Upper lobe of left lung (tissue), 6 donors: ENCODE results near the gene VCP. TPM values are rescaled to one million over a fixed set of nuclear protein-coding genes. Genes with fewer than 3 reads are reported as not detected.

Experiments used
- ATAC-seq, 2 donors: fragments of 200-7000 bp; cut with Tn5 transposase; one replicate each; pipeline ENCODE4 v1.9.1; 2022; ENCODE audit warnings: mild to moderate bottlenecking in 2 of 2, moderate library complexity in 2 of 2; ENCODE audit not compliant: low FRiP score in 2 of 2
- DNase-seq, 2 donors: peaks; one replicate each; pipeline ENCODE4 v3.0.0-alpha.2; 2019 to 2020
- H3K27ac ChIP-seq, 4 donors: fragments of 200-600 bp; sonication (generic); one replicate each; pipeline ENCODE4 v1.5.1; 2016 to 2019
- H3K27me3 ChIP-seq, 4 donors: fragments of 200-600 bp; sonication (generic); one replicate each; pipeline ENCODE4 v1.5.1; 2017 to 2019
- H3K36me3 ChIP-seq, 4 donors: fragments of 200-600 bp; sonication (generic); one replicate each; pipeline ENCODE4 v1.5.1; 2016 to 2019
- H3K4me1 ChIP-seq, 4 donors: fragments of 200-600 bp; sonication (generic); one replicate each; pipeline ENCODE4 v1.5.1; 2018 to 2019
- H3K4me3 ChIP-seq, 4 donors: fragments of 200-600 bp; sonication (generic); one replicate each; pipeline ENCODE4 v1.5.1; 2017 to 2019; ENCODE audit warnings: mild to moderate bottlenecking in 2 of 4, moderate library complexity in 1 of 4
- H3K9me3 ChIP-seq, 4 donors: fragments of 200-600 bp; sonication (generic); one replicate each; pipeline ENCODE4 v1.5.1; 2018 to 2019
- EP300 ChIP-seq, 4 donors: sonication (generic); formaldehyde crosslinking; IDR thresholded peaks; one replicate each; pipeline ENCODE4 v1.5.1; 2017; ENCODE audit warnings: antibody characterized with exemption in 4 of 4, control low read depth in 2 of 4
- POLR2A ChIP-seq, 4 donors: fragments of 450-650 bp; IDR thresholded peaks; one replicate each; pipeline ENCODE4 v1.5.1; 2016 to 2017; ENCODE audit warnings: antibody characterized with exemption in 4 of 4, mild to moderate bottlenecking in 2 of 4
- POLR2AphosphoS5 ChIP-seq, 2 donors: sonication (generic); formaldehyde crosslinking; IDR thresholded peaks; one replicate each; pipeline ENCODE4 v1.5.1; 2017; ENCODE audit warnings: antibody characterized with exemption in 2 of 2
- WGBS, 2 donors: methylation state at CpG; one replicate each; pipeline ENCODE4 v1.1.5; 2017 to 2018; 5-methylcytosine and 5-hydroxymethylcytosine counted together
- total RNA-seq, 6 donors: library from RNA; depleted of rRNA in 4 of 6; stranded (reverse); fragments of >200 nt in 4 of 6; gene quantifications; one replicate each; pipeline versions ENCODE4 v1.1.0 to v1.2.1, GENCODE V29; 2016 to 2021
- TF ChIP-seq, protein P1 (sequence below), 6 experiments: fragments of 450-650 bp in 4 of 6; fragments of 200-600 bp in 2 of 6; sonication (generic) in 2 of 6; IDR thresholded peaks; one replicate each; pipeline ENCODE4 v1.5.1; 2016 to 2019; ENCODE audit warnings: antibody characterized with exemption in 6 of 6
- donor health status: DM: no; HTN: no; CAD: no; lungs with moderate emphysema.
- donor health status: DM: no; HTN: yes; CAD: no; lungs with severe emphysema.

The VCP gene
- total RNA-seq, 6 donors from 2014 or later = 170 to 215 (median 189) TPM

DNA sequence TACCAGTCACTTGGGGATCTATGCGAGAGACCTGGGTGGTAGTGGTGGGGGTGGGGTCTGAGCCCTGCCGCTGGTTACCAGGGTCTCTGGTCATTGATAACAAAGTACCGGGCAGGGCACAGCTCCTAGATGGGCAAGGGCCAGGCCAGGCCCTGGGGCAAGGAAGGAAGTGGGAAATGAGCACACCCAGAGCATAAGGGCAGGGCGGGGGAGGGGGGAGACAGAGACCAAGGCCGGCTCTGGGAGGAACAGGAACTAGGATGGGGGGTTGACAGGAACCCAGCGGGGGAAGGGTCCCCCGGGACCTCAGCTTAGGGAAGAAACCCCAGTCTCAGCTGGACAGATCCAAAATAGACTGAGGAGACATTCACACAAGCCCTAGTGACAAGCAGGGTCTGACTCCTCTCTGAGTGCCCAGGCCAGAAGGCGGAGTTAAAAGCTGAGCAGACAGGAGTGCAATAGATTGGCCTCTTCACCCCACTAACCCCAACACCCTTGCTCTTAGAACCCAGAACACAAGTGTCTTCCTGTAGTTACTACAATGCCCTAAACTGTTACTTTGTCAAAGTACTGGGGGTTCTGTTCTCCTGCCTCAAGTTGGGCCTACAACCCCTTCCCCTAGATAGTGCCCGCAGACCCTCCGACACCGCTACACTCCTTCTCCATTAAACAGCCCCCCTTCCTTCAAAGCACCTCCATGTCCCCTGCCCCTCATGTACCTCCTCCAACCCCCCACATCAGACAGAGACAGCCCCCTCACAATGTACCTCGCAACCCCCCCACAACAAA, 42.6 kb upstream of the VCP start:
- Histone ChIP-seq H3K9me3 (no peaks in the 10 kb centered on the region), H3K27me3 (no peaks in the 10 kb centered on the region), H3K27ac (peak overlapping the region; percentile 88 to 98 (median 94)), H3K36me3 (no peaks in the 10 kb centered on the region), H3K4me3 (peak overlapping the region; percentile 43 to 81 (median 64)), H3K4me1 (peaks cover 50 to 65% (median 56%) of the 10 kb centered on the region in 4 donors)
- WGBS, 2 donors = 10 to 15% methylated on average over 11 to 12 of the region's 12 CpGs
- TF ChIP-seq, protein P1, sequence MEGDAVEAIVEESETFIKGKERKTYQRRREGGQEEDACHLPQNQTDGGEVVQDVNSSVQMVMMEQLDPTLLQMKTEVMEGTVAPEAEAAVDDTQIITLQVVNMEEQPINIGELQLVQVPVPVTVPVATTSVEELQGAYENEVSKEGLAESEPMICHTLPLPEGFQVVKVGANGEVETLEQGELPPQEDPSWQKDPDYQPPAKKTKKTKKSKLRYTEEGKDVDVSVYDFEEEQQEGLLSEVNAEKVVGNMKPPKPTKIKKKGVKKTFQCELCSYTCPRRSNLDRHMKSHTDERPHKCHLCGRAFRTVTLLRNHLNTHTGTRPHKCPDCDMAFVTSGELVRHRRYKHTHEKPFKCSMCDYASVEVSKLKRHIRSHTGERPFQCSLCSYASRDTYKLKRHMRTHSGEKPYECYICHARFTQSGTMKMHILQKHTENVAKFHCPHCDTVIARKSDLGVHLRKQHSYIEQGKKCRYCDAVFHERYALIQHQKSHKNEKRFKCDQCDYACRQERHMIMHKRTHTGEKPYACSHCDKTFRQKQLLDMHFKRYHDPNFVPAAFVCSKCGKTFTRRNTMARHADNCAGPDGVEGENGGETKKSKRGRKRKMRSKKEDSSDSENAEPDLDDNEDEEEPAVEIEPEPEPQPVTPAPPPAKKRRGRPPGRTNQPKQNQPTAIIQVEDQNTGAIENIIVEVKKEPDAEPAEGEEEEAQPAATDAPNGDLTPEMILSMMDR (IDR thresholded peaks at IDR 0.05) = no peak
- TF ChIP-seq EP300 (IDR thresholded peaks at IDR 0.05) (no peak), POLR2AphosphoS5 (IDR thresholded peaks at IDR 0.05) (peak; percentile 33 to 54), POLR2A (IDR thresholded peaks at IDR 0.05) (peak in 1 of 4 donors; percentile 50)
- peak in 1 of 2 donors; percentile 83 for DNase-seq
- peak; percentile 26 to 29 for ATAC-seq

DNA sequence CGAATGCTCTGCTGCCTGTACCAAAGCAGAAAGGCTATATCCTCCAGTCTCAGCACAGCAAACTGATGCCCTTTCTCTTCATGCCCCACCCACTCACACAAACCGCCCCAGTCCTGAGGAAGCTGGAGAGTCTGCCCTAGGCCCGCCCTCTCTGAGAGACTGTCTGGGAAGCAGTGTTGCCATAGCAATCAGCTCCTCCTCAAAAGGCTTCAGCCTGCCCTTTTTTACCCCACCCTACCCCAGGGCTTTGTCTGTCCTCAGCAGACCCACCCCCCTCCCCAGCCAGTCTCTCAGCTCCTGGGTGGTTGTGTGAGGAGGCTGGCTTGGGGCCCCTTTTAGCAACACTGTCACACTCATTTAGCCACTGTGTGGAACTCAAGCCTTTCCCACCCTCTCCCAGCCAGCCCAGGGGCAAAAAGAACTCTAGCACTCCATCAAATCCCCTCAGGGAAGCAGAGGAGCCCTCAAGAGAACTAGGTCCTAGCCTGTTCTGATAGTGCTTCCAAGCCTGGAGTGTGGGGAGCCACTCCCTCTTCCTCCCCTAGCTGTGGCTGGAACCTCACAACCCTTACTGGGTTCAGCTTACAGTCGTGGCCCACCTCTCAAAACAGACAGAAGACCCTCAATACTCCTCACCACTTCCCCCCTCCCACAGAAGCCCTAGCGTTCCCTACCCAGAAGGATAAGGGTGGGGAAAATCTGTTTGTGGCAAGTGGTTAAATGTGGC, 41.9 kb upstream of the VCP start:
- Histone ChIP-seq H3K4me1 (peaks cover 54 to 72% (median 63%) of the 10 kb centered on the region in 4 donors), H3K27ac (peak overlapping the region; percentile 88 to 98 (median 94)), H3K4me3 (peak overlapping the region; percentile 43 to 81 (median 64)), H3K27me3 (no peaks in the 10 kb centered on the region), H3K9me3 (no peaks in the 10 kb centered on the region), H3K36me3 (no peaks in the 10 kb centered on the region)
- 0 to 6% methylated on average over 2 to 5 of the region's 5 CpGs for WGBS, 2 donors
- DNase-seq (peak in 1 of 2 donors; percentile 93), ATAC-seq (peak; percentile 21 to 65)
- peak in 1 of 2 donors; percentile 40 for TF ChIP-seq POLR2AphosphoS5 (IDR thresholded peaks at IDR 0.05)
- TF ChIP-seq EP300 (IDR thresholded peaks at IDR 0.05) = no peak

DNA sequence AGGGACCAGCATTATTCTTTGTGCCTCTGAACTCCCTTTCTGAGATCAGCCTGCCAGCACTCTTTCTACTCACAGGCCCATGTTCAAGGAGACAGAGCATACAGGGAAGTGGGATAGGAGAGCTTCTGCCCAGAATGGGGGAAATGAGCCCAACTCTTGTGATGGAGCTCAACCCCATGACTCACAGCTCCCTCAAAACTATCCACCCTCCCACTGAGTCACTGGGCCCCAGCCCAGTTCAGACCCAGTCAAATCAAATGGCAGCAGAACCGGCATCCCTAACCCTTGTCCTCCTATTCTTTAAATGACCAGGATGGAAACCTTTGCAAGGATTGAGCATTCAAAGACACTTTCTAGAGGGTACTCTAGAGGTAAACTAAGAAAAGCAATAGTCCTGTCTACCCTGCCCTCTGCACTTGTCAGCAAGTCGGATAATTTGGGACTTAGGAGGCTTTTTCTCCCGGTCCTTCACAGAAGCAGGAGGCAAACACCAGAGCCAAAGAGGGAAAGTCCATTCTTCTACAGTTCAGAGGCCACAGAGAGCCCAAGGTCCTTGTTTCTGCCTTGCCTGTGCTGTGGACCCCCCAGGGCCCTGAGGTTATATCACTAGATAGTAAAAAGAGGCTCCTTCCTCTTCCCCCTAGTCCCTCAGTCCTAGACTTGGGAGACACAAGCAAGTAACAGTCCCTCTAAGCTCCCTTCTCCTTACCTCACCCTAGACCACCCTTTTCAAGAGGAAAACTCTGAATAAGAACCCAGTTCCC, 40.0 kb upstream of the VCP start:
- Histone ChIP-seq H3K4me3 (peak overlapping the region in 1 of 4 donors; percentile 87), H3K27ac (peak overlapping the region; percentile 85 to 98 (median 94)), H3K9me3 (no peaks in the 10 kb centered on the region), H3K36me3 (peaks cover 2 to 18% (median 13%) of the 10 kb centered on the region in 4 donors), H3K4me1 (peaks cover 54 to 76% (median 63%) of the 10 kb centered on the region in 4 donors), H3K27me3 (no peaks in the 10 kb centered on the region)
- DNase-seq (peak in 1 of 2 donors; percentile 69), ATAC-seq (peak in 1 of 2 donors; percentile 33)
- WGBS, 2 donors = 78 to 82% methylated on average over 3 of the region's 3 CpGs
- TF ChIP-seq POLR2AphosphoS5 (IDR thresholded peaks at IDR 0.05) = peak; percentile 11 to 15
- TF ChIP-seq, protein P1 (IDR thresholded peaks at IDR 0.05) = no peak
- TF ChIP-seq POLR2A (IDR thresholded peaks at IDR 0.05) = no peak
- TF ChIP-seq EP300 (IDR thresholded peaks at IDR 0.05) = no peak

DNA sequence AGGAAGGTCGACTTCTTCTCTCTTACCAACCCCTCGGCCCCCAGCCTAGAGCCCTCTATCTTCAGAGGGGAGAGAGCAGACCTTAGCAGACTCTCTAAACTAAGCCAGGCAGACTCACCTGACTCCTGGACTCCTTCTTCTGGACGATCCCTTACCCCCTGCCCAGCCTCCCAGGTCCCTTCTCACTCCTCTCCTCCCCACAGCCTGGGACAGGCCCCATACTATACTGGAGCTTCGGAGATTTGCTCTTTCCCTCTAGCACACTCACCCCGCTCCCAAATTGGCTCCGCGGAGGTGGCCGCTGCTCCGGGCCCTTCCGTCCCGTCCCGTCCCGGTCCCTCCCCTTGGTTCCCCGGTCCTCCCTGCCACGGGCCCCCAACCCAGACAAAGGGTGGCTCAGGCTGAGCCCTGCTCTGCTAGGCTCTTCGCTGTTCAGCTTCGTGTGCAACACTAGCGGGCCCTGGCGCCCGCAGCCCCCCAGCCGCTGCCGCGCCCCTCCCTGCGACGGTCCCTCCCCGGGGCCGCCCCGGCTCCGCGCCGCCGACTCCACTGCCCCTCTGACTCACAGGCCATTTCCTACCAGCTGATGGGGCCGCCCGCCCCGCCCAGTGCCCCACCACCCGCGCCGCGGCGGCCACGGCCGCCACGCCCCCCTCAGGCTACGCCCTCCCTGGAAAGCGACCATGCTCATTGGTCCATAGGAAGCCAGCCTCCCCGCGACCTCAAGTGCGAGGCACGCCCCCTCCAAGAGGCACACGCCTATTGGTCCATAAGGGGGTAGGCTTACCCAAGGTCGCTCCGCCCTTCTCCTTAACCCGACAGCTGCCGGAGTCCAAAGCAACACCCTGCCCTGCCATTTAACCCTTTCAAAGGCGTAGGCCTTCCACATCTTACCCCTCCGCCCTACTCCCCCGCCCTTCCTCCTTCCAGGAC, 38.8 kb upstream of the VCP start:
- DNase-seq (peak; percentile 99), ATAC-seq (peak; percentile 87 to 92)
- WGBS, 2 donors = 2% methylated on average over 31 to 36 of the region's 57 CpGs
- Histone ChIP-seq H3K9me3 (no peaks in the 10 kb centered on the region), H3K36me3 (peaks cover 4 to 30% (median 24%) of the 10 kb centered on the region in 4 donors), H3K4me1 (peaks cover 47 to 66% (median 53%) of the 10 kb centered on the region in 4 donors), H3K27me3 (no peaks in the 10 kb centered on the region), H3K4me3 (peak overlapping the region; percentile 58 to 87 (median 72)), H3K27ac (peak overlapping the region; percentile 86 to 98 (median 94))
- TF ChIP-seq EP300 (IDR thresholded peaks at IDR 0.05) (no peak), POLR2AphosphoS5 (IDR thresholded peaks at IDR 0.05) (peak in 1 of 2 donors; percentile 57), POLR2A (IDR thresholded peaks at IDR 0.05) (peak in 1 of 4 donors; percentile 72)
- TF ChIP-seq, protein P1 (IDR thresholded peaks at IDR 0.05) = no peak
